HG03460 (cell line): Measurements from ENCODE around the gene FBXO7.
A peak's percentile ranks its signal among the peaks of the same experiment; 100 is the strongest.
"Not testable (repeated sequence)": the region's sequence is repeated elsewhere in the genome, so short reads cannot be mapped to it uniquely, and the experiment has no call there.

ENCODE experiments used
- ATAC-seq: cut with Tn5 transposase; IDR thresholded peaks from one replicate; pipeline ENCODE4 v1.9.1; 2021; ENCODE audit not compliant: unreplicated experiment

Gene FBXO7

GRCh38 chr22:32474635-32475467, at the start of gene FBXO7:
Gene FBXO7, plus strand, starts transcription at chr22:32474811. Its CDS starts 192 bp downstream, at chr22:32475003.
- ATAC-seq, result peak; percentile 72

GRCh38 chr22:32426881-32427280, 47.7 kb upstream of the FBXO7 start:
- ATAC-seq, result no peak

- no peak for ATAC-seq
Observed at GRCh38 chr22:32430352-32430751, 44.3 kb upstream of the FBXO7 start.

GRCh38 chr22:32444068-32444467, 30.5 kb upstream of the FBXO7 start:
- ATAC-seq, result no peak

GRCh38 chr22:32446321-32446720, 28.3 kb upstream of the FBXO7 start:
- no peak for ATAC-seq

- ATAC-seq, result no peak
Observed at GRCh38 chr22:32448980-32449379, 25.6 kb upstream of the FBXO7 start.

- no peak for ATAC-seq
Observed at GRCh38 chr22:32457031-32457430, 17.6 kb upstream of the FBXO7 start.

- no peak for ATAC-seq
Observed at GRCh38 chr22:32462452-32462851, 12.2 kb upstream of the FBXO7 start.

GRCh38 chr22:32465661-32466060, 8.9 kb upstream of the FBXO7 start:
- no peak for ATAC-seq

- ATAC-seq, result no peak
Observed at GRCh38 chr22:32466496-32466895, 8.1 kb upstream of the FBXO7 start.

GRCh38 chr22:32469799-32470212, 4.8 kb upstream of the FBXO7 start:
- no peak for ATAC-seq

- ATAC-seq, result no peak
Observed at GRCh38 chr22:32473388-32473952, 1.1 kb upstream of the FBXO7 start.

GRCh38 chr22:32475468-32476010, 928 bp downstream of the FBXO7 start:
- ATAC-seq, result no peak

- ATAC-seq, result no peak
Observed at GRCh38 chr22:32476281-32477195, 1.9 kb downstream of the FBXO7 start.

GRCh38 chr22:32477596-32477995, 3.0 kb downstream of the FBXO7 start:
- ATAC-seq, result no peak

GRCh38 chr22:32478552-32478951, 3.9 kb downstream of the FBXO7 start:
- ATAC-seq, result not testable (repeated sequence)

- ATAC-seq, result no peak
Observed at GRCh38 chr22:32478994-32479393, 4.4 kb downstream of the FBXO7 start.

GRCh38 chr22:32480238-32480637, 5.6 kb downstream of the FBXO7 start:
- ATAC-seq, result no peak

- no peak for ATAC-seq
Observed at GRCh38 chr22:32482708-32483107, 8.1 kb downstream of the FBXO7 start.

- no peak for ATAC-seq
Observed at GRCh38 chr22:32486656-32487390, 12.2 kb downstream of the FBXO7 start.

GRCh38 chr22:32487461-32487860, 12.8 kb downstream of the FBXO7 start:
- no peak for ATAC-seq
